DND-41 (cell line): ENCODE measurements around the gene ZNF805.

Experiments
- ATAC-seq: fragments of 200-7000 bp; cut with Tn5 transposase; 3 replicates; pipeline ENCODE4 v1.9.1; 2021; ENCODE audit warnings: low read depth; ENCODE audit not compliant: insufficient read depth
- DNase-seq: peaks from one replicate; pipeline ENCODE4 v3.0.0-alpha.2; 2020
- H2AFZ ChIP-seq: 2 replicates; pipeline ENCODE4 v1.6.0; 2012; ENCODE audit warnings: low read depth, low read length
- H3K27ac ChIP-seq: 2 replicates; pipeline ENCODE4 v1.5.1; 2012; ENCODE audit warnings: low read length, inconsistent platforms
- H3K27me3 ChIP-seq: fragments of 200-600 bp; sonication (generic); 2 replicates; pipeline ENCODE4 v1.6.0; 2012; ENCODE audit warnings: low read length, mild to moderate bottlenecking, inconsistent platforms; ENCODE audit not compliant: insufficient read depth, poor library complexity
- H3K36me3 ChIP-seq: 2 replicates; pipeline ENCODE4 v1.5.1; 2012; ENCODE audit warnings: low read length, inconsistent platforms; ENCODE audit not compliant: insufficient read depth
- H3K4me1 ChIP-seq: 2 replicates; pipeline ENCODE4 v1.5.1; 2012; ENCODE audit warnings: mild to moderate bottlenecking, low read length; ENCODE audit not compliant: insufficient read depth
- H3K4me2 ChIP-seq: 2 replicates; pipeline ENCODE4 v1.6.0; 2012; ENCODE audit warnings: mild to moderate bottlenecking, moderate library complexity, low read length, inconsistent platforms; ENCODE audit not compliant: insufficient read depth
- H3K4me3 ChIP-seq, 2 experiments: fragments of 200-600 bp in 1 of 2; shearing (Covaris generic) in 1 of 2; 2 replicates each; pipeline ENCODE4 v1.5.1; 2012 to 2016; ENCODE audit warnings: inconsistent platforms in 2 of 2, low read length in 2 of 2, mild to moderate bottlenecking in 2 of 2, low read depth in 1 of 2, moderate library complexity in 1 of 2
- H3K79me2 ChIP-seq: 2 replicates; pipeline ENCODE4 v1.6.0; 2012; ENCODE audit warnings: low read length, inconsistent platforms; ENCODE audit not compliant: insufficient read depth
- H3K9ac ChIP-seq: 2 replicates; pipeline ENCODE4 v1.6.0; 2012; ENCODE audit warnings: low read depth, mild to moderate bottlenecking, inconsistent platforms, low read length, moderate library complexity
- H3K9me3 ChIP-seq: 2 replicates; pipeline ENCODE4 v1.5.1; 2012; ENCODE audit warnings: low read length, moderate library complexity, mild to moderate bottlenecking, inconsistent platforms; ENCODE audit not compliant: insufficient read depth, severe bottlenecking
- H4K20me1 ChIP-seq: 2 replicates; pipeline ENCODE4 v1.6.0; 2012; ENCODE audit warnings: low read length; ENCODE audit not compliant: insufficient read depth
- EZH2 ChIP-seq: IDR thresholded peaks from 3 replicates; pipeline ENCODE4 v1.6.1; 2012; ENCODE audit warnings: borderline replicate concordance, low read depth, mild to moderate bottlenecking, moderate library complexity, low read length, inconsistent platforms; ENCODE audit not compliant: severe bottlenecking
- TF ChIP-seq, protein P1 (sequence below): IDR thresholded peaks from 2 replicates; pipeline ENCODE4 v1.5.1; 2012; ENCODE audit warnings: borderline replicate concordance, low read length, moderate library complexity, mild to moderate bottlenecking; ENCODE audit not compliant: poor library complexity, severe bottlenecking; ENCODE audit errors: extremely low read depth

The ZNF805 gene

DNA sequence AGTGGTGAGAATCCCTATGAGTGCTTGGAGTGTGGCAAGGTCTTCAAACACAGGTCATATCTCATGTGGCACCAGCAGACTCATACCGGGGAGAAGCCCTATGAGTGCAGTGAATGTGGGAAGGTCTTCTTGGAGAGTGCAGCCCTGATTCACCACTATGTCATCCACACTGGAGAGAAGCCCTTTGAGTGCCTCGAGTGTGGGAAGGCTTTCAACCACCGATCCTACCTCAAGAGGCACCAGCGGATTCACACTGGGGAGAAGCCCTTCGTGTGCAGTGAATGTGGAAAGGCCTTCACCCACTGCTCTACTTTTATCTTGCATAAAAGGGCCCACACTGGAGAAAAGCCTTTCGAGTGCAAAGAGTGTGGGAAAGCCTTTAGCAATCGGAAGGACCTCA lies 28.3 kb upstream of the ZNF805 start:
- TF ChIP-seq, protein P1, sequence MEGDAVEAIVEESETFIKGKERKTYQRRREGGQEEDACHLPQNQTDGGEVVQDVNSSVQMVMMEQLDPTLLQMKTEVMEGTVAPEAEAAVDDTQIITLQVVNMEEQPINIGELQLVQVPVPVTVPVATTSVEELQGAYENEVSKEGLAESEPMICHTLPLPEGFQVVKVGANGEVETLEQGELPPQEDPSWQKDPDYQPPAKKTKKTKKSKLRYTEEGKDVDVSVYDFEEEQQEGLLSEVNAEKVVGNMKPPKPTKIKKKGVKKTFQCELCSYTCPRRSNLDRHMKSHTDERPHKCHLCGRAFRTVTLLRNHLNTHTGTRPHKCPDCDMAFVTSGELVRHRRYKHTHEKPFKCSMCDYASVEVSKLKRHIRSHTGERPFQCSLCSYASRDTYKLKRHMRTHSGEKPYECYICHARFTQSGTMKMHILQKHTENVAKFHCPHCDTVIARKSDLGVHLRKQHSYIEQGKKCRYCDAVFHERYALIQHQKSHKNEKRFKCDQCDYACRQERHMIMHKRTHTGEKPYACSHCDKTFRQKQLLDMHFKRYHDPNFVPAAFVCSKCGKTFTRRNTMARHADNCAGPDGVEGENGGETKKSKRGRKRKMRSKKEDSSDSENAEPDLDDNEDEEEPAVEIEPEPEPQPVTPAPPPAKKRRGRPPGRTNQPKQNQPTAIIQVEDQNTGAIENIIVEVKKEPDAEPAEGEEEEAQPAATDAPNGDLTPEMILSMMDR, result no peak
- TF ChIP-seq EZH2, result no peak
- H3K9ac ChIP-seq, result no peak overlapping the region
- H3K4me1 ChIP-seq, result no peaks in the 10 kb centered on the region
- H3K27ac ChIP-seq, result no peak overlapping the region
- peaks cover 73% of the 10 kb centered on the region for H3K36me3 ChIP-seq
- no peak overlapping the region for H3K4me3 ChIP-seq
- no peak overlapping the region for H3K4me2 ChIP-seq
- H4K20me1 ChIP-seq, result peaks cover 17% of the 10 kb centered on the region
- H2AFZ ChIP-seq, result no peak overlapping the region
- H3K27me3 ChIP-seq, result no peaks in the 10 kb centered on the region
- peaks cover 24% of the 10 kb centered on the region; the same call in 1 of the 2 replicates for H3K79me2 ChIP-seq
- no peak for DNase-seq
- H3K9me3 ChIP-seq, result no peaks in the 10 kb centered on the region
- no peak for ATAC-seq

DNA sequence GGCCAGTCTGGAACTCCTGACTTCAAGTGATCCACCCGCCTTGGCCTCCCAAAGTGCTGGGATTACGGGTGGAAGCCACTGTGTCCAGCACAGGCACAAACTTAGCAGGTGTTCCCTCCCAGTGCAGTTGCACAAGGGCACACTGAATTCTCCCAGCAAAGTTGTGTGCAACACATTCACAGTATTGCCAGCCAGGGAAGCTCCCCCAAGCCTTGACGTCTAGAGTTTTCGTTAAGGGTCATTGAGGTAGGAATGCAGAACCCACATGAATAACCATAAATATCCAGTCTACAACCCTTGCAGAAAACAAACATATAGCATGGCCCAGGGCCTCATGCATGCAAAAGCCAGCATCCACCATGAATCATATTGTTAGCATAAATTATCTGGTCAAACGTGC lies 12.9 kb upstream of the ZNF805 start:
- no peak for TF ChIP-seq EZH2
- TF ChIP-seq, protein P1, result no peak
- Histone ChIP-seq H3K27me3 (no peaks in the 10 kb centered on the region), H2AFZ (no peak overlapping the region), H3K9ac (no peak overlapping the region), H4K20me1 (peaks cover 7% of the 10 kb centered on the region; the same call in 1 of the 2 replicates), H3K4me1 (no peaks in the 10 kb centered on the region), H3K79me2 (no peaks in the 10 kb centered on the region), H3K9me3 (no peaks in the 10 kb centered on the region), H3K4me3 (no peak overlapping the region), H3K4me2 (no peak overlapping the region), H3K36me3 (no peaks in the 10 kb centered on the region), H3K27ac (no peak overlapping the region)
- ATAC-seq (no peak), DNase-seq (no peak)

DNA sequence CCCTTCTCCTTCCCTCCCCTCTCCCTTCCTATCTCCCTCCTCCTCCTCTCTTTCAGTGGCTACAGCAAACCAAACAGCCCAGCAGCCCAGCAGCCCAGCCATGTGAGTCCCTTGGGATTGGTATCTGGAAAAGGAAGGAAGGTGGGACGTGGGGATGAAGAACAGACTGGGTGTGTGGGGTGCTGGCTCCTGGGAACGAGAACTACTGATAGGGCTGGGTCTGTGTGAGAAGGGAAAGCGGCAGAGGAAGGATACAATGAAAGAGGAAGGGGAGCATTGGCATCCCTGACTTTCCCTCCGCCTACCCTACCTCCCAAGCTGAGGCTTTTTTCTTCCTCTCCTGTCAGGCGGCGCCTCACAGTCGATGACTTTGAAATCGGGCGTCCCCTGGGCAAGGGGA lies 8.7 kb upstream of the ZNF805 start:
- DNase-seq, result no peak
- no peak overlapping the region for H3K4me2 ChIP-seq
- no peak for TF ChIP-seq EZH2
- TF ChIP-seq, protein P1, result no peak

DNA sequence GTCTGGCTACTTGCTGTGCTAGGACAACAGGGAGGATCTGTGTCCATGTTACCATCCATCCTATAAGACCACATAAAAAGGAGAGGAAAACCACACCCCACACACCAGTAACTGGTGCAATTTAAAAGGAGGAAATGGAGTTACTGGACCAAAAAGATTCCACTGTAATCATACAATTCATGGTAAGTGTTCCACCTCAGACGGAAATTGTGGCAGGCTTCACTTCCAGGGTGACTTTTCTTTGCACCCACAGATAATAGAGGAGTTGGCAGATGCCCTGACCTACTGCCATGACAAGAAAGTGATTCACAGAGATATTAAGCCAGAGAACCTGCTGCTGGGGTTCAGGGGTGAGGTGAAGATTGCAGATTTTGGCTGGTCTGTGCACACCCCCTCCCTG lies 7.2 kb upstream of the ZNF805 start:
- no peak overlapping the region for H3K4me3 ChIP-seq
- no peaks in the 10 kb centered on the region for H3K9me3 ChIP-seq
- TF ChIP-seq, protein P1, result no peak
- TF ChIP-seq EZH2, result no peak
- H4K20me1 ChIP-seq, result no peaks in the 10 kb centered on the region
- H3K79me2 ChIP-seq, result no peaks in the 10 kb centered on the region
- H3K27ac ChIP-seq, result no peak overlapping the region
- no peaks in the 10 kb centered on the region for H3K27me3 ChIP-seq
- ATAC-seq (no peak), DNase-seq (no peak)
- H3K4me2 ChIP-seq, result no peak overlapping the region
- no peaks in the 10 kb centered on the region for H3K36me3 ChIP-seq
- H2AFZ ChIP-seq, result no peak overlapping the region
- H3K4me1 ChIP-seq, result no peaks in the 10 kb centered on the region
- H3K9ac ChIP-seq, result no peak overlapping the region

More for the DNA sequence above, 8.7 kb upstream of the ZNF805 start:
- no peaks in the 10 kb centered on the region for H3K36me3 ChIP-seq
- H3K27ac ChIP-seq, result no peak overlapping the region
- no peaks in the 10 kb centered on the region for H3K4me1 ChIP-seq
- H3K9me3 ChIP-seq, result no peaks in the 10 kb centered on the region
- H4K20me1 ChIP-seq, result no peaks in the 10 kb centered on the region
- no peaks in the 10 kb centered on the region for H3K27me3 ChIP-seq
- no peaks in the 10 kb centered on the region for H3K79me2 ChIP-seq
- no peak overlapping the region for H3K9ac ChIP-seq
- no peak overlapping the region for H2AFZ ChIP-seq
- no peak for ATAC-seq
- no peak overlapping the region for H3K4me3 ChIP-seq
